GM06990 (cell line): ENCODE data around the gene STC2.

Source experiments
- DNase-seq: peaks from one replicate; pipeline ENCODE4 v3.0.0-alpha.2; 2011; ENCODE audit not compliant: insufficient read length; ENCODE audit errors: extremely low read depth
- H3K27me3 ChIP-seq: replicated peaks from 2 replicates; pipeline ENCODE4 v1.6.0; 2011; ENCODE audit warnings: low read length; ENCODE audit not compliant: control insufficient read depth, insufficient read depth
- H3K36me3 ChIP-seq: 2 replicates; pipeline ENCODE4 v1.5.1; 2011; ENCODE audit warnings: low read length; ENCODE audit not compliant: control insufficient read depth, insufficient read depth
- H3K4me3 ChIP-seq: replicated peaks from 2 replicates; pipeline ENCODE4 v1.5.1; 2011; ENCODE audit warnings: low read depth, mild to moderate bottlenecking, control low read depth, low read length
- CTCF ChIP-seq: IDR thresholded peaks from 2 replicates; pipeline ENCODE4 v1.5.1; 2011; ENCODE audit warnings: low read length, control low read depth, mild to moderate bottlenecking, inconsistent platforms; ENCODE audit not compliant: insufficient read depth, poor library complexity, severe bottlenecking

The STC2 gene

GRCh38 chr5:173317091-173317730, 11.0 kb downstream of the STC2 start:
- Histone ChIP-seq H3K27me3 (no peaks in the 10 kb centered on the region), H3K4me3 (no peak overlapping the region), H3K36me3 (peaks cover 1% of the 10 kb centered on the region)
- no peak for TF ChIP-seq CTCF
- DNase-seq, result no peak

GRCh38 chr5:173316339-173317020, 11.7 kb downstream of the STC2 start:
- no peak for DNase-seq
- H3K4me3 ChIP-seq, result no peak overlapping the region
- peaks cover 1% of the 10 kb centered on the region for H3K36me3 ChIP-seq
- H3K27me3 ChIP-seq, result no peaks in the 10 kb centered on the region
- TF ChIP-seq CTCF, result no peak

- no peaks in the 10 kb centered on the region for H3K27me3 ChIP-seq
- peaks cover 1% of the 10 kb centered on the region for H3K36me3 ChIP-seq
- DNase-seq, result no peak
- TF ChIP-seq CTCF, result no peak
- no peak overlapping the region for H3K4me3 ChIP-seq
These were observed 12.5 kb downstream of the STC2 start for GRCh38 chr5:173315495-173316338.

- no peak overlapping the region for H3K4me3 ChIP-seq
- DNase-seq, result no peak
- TF ChIP-seq CTCF, result no peak
- H3K36me3 ChIP-seq, result no peaks in the 10 kb centered on the region; the same call in none of the 2 replicates
- no peaks in the 10 kb centered on the region for H3K27me3 ChIP-seq
These were observed 13.9 kb downstream of the STC2 start for GRCh38 chr5:173314166-173314952.

- no peak for TF ChIP-seq CTCF
- no peak for DNase-seq
- H3K27me3 ChIP-seq, result no peaks in the 10 kb centered on the region
- H3K36me3 ChIP-seq, result no peaks in the 10 kb centered on the region; the same call in none of the 2 replicates
- H3K4me3 ChIP-seq, result no peak overlapping the region
These were observed 14.8 kb downstream of the STC2 start for GRCh38 chr5:173313351-173313801.
